Neural cell (in vitro differentiated cells): ENCODE data around the gene RWDD1. TPM values are rescaled to one million over a fixed set of nuclear protein-coding genes. Genes with fewer than 3 reads are reported as not detected.

ENCODE experiments used
- H2AFZ ChIP-seq: fragments of 200-600, 300-800 bp; sonication (generic), shearing (Covaris generic); 2 replicates; pipeline ENCODE4 v1.6.0; 2014; ENCODE audit warnings: low read depth, mild to moderate bottlenecking, antibody characterized with exemption, low read length, moderate library complexity
- H3F3A ChIP-seq: fragments of 200-600 bp; shearing (Covaris generic); 2 replicates; pipeline ENCODE4 v1.6.1; 2016; ENCODE audit warnings: mild to moderate bottlenecking, moderate library complexity, mixed read lengths, antibody characterized with exemption, low read length; ENCODE audit not compliant: insufficient read depth, poor library complexity, severe bottlenecking
- H3K27ac ChIP-seq: fragments of 200-600, 300-800 bp; sonication (generic), shearing (Covaris generic); 2 replicates; pipeline ENCODE4 v1.5.1; 2014; ENCODE audit warnings: mild to moderate bottlenecking, low read length, moderate library complexity
- H3K27me3 ChIP-seq: fragments of 300-800, 200-600 bp; sonication (generic), shearing (Covaris generic); 2 replicates; pipeline ENCODE4 v1.6.0; 2014; ENCODE audit warnings: mild to moderate bottlenecking, low read depth, low read length, moderate library complexity; ENCODE audit not compliant: insufficient read depth
- H3K36me3 ChIP-seq: fragments of 300-800, 200-600 bp; sonication (generic), shearing (Covaris generic); 2 replicates; pipeline ENCODE4 v1.5.1; 2014; ENCODE audit warnings: mild to moderate bottlenecking, antibody characterized with exemption, low read length, moderate library complexity; ENCODE audit not compliant: insufficient read depth
- H3K4me2 ChIP-seq: fragments of 300-800, 200-600 bp; sonication (generic), shearing (Covaris generic); 2 replicates; pipeline ENCODE4 v1.6.0; 2014; ENCODE audit warnings: mild to moderate bottlenecking, low read length
- H3K4me3 ChIP-seq: fragments of 300-800, 200-600 bp; sonication (generic), shearing (Covaris generic); 2 replicates; pipeline ENCODE4 v1.5.1; 2014; ENCODE audit warnings: mild to moderate bottlenecking, low read length, moderate library complexity
- H3K79me2 ChIP-seq: fragments of 200-600 bp; shearing (Covaris generic); replicated peaks from 2 replicates; pipeline ENCODE4 v1.6.0; 2014; ENCODE audit warnings: mild to moderate bottlenecking, low read length, moderate library complexity; ENCODE audit not compliant: insufficient read depth
- H3K9ac ChIP-seq: fragments of 300-800, 200-600 bp; sonication (generic), shearing (Covaris generic); 2 replicates; pipeline ENCODE4 v1.6.1; 2016; ENCODE audit warnings: mild to moderate bottlenecking, low read length, mixed read lengths
- H3K9me2 ChIP-seq: fragments of 200-600 bp; shearing (Covaris generic); 2 replicates; pipeline ENCODE4 v1.6.1; 2016; ENCODE audit warnings: mild to moderate bottlenecking, low read length, mixed read lengths; ENCODE audit not compliant: insufficient read depth
- H3K9me3 ChIP-seq: fragments of 200-600, 300-800 bp; sonication (generic), shearing (Covaris generic); 2 replicates; pipeline ENCODE4 v1.6.1; 2016; ENCODE audit warnings: mild to moderate bottlenecking, mixed run types, low read length, moderate library complexity, mixed read lengths
- H4K20me1 ChIP-seq: fragments of 200-600 bp; shearing (Covaris generic); 2 replicates; pipeline ENCODE4 v1.6.1; 2016; ENCODE audit warnings: mild to moderate bottlenecking, mixed run types; ENCODE audit not compliant: insufficient read depth
- CTCF ChIP-seq: fragments of 450-650 bp; IDR thresholded peaks from 2 replicates; pipeline ENCODE4 v1.5.1; 2014; ENCODE audit warnings: antibody characterized with exemption, mild to moderate bottlenecking, moderate library complexity; ENCODE audit not compliant: poor library complexity, severe bottlenecking
- EP300 ChIP-seq: fragments of 450-650 bp; conservative IDR thresholded peaks from 2 replicates; pipeline ENCODE4 v1.6.1; 2014; ENCODE audit warnings: antibody characterized with exemption, mild to moderate bottlenecking, moderate library complexity; ENCODE audit not compliant: poor library complexity, severe bottlenecking
- EZH2 ChIP-seq: fragments of 200-600, 300-800 bp; shearing (Covaris generic), sonication (generic); IDR thresholded peaks from 2 replicates; pipeline ENCODE4 v1.6.1; 2014; ENCODE audit warnings: antibody characterized with exemption, low read length, borderline replicate concordance, mild to moderate bottlenecking; ENCODE audit not compliant: insufficient read depth, poor library complexity, severe bottlenecking
- MXI1 ChIP-seq: fragments of 450-650 bp; conservative IDR thresholded peaks from 2 replicates; pipeline ENCODE4 v1.6.1; 2014; ENCODE audit warnings: antibody characterized with exemption, mild to moderate bottlenecking; ENCODE audit not compliant: poor library complexity, severe bottlenecking
- POLR2AphosphoS5 ChIP-seq: IDR thresholded peaks from 2 replicates; pipeline ENCODE4 v1.6.1; 2012
- RAD21 ChIP-seq: fragments of 450-650 bp; conservative IDR thresholded peaks from 2 replicates; pipeline ENCODE4 v1.6.1; 2014; ENCODE audit warnings: antibody characterized with exemption, mild to moderate bottlenecking, moderate library complexity
- REST ChIP-seq: IDR thresholded peaks from 2 replicates; pipeline ENCODE4 v1.6.1; 2012; ENCODE audit warnings: borderline replicate concordance
- SMC3 ChIP-seq: fragments of 450-650 bp; conservative IDR thresholded peaks from 2 replicates; pipeline ENCODE4 v1.6.1; 2014; ENCODE audit warnings: antibody characterized with exemption, mild to moderate bottlenecking, moderate library complexity; ENCODE audit not compliant: poor library complexity
- TAF1 ChIP-seq: IDR thresholded peaks from 2 replicates; pipeline ENCODE4 v1.6.1; 2012; ENCODE audit warnings: low read depth
- polyA plus RNA-seq: library from polyadenylated mRNA; depleted of rRNA; stranded (reverse); fragments of >200 nt; gene quantifications from 2 replicates; pipeline ENCODE4 v1.2.3, GENCODE V29; 2014

RWDD1 gene
- polyA plus RNA-seq, 1 donor from 2014 or later: 83.3 TPM

GRCh38 chr6:116557893-116558292, 13.4 kb upstream of the RWDD1 start:
- Histone ChIP-seq H3K27ac (no peak overlapping the region), H3K9me3 (no peaks in the 10 kb centered on the region), H3K4me3 (peak overlapping the region; percentile 23), H2AFZ (no peak overlapping the region), H3F3A (no peaks in the 10 kb centered on the region), H3K9ac (no peak overlapping the region), H3K79me2 (no peaks in the 10 kb centered on the region), H3K4me2 (no peak overlapping the region), H3K9me2 (no peaks in the 10 kb centered on the region), H4K20me1 (no peaks in the 10 kb centered on the region), H3K27me3 (no peaks in the 10 kb centered on the region), H3K36me3 (no peaks in the 10 kb centered on the region)
- peak; percentile 32 for TF ChIP-seq REST
- TF ChIP-seq CTCF: no peak

- H3K9me3 ChIP-seq: no peaks in the 10 kb centered on the region
- H2AFZ ChIP-seq: no peak overlapping the region
- no peak overlapping the region for H3K4me2 ChIP-seq
- no peaks in the 10 kb centered on the region for H3F3A ChIP-seq
- H4K20me1 ChIP-seq: no peaks in the 10 kb centered on the region
- no peak overlapping the region for H3K27ac ChIP-seq
- no peaks in the 10 kb centered on the region for H3K9me2 ChIP-seq
- H3K9ac ChIP-seq: no peak overlapping the region
- no peaks in the 10 kb centered on the region for H3K27me3 ChIP-seq
- H3K79me2 ChIP-seq: no peaks in the 10 kb centered on the region
- TF ChIP-seq POLR2AphosphoS5 (no peak), REST (no peak), SMC3 (no peak), TAF1 (no peak), MXI1 (no peak), CTCF (no peak), EP300 (no peak), RAD21 (no peak), EZH2 (no peak)
- H3K4me3 ChIP-seq: no peak overlapping the region
- no peaks in the 10 kb centered on the region for H3K36me3 ChIP-seq
Measured at GRCh38 chr6:116560130-116560529, 11.2 kb upstream of the RWDD1 start.
